ENCODE data around the gene JAK1.
A peak's percentile ranks its signal among the peaks of the same experiment; 100 is the strongest.

The JAK1 gene

DNA sequence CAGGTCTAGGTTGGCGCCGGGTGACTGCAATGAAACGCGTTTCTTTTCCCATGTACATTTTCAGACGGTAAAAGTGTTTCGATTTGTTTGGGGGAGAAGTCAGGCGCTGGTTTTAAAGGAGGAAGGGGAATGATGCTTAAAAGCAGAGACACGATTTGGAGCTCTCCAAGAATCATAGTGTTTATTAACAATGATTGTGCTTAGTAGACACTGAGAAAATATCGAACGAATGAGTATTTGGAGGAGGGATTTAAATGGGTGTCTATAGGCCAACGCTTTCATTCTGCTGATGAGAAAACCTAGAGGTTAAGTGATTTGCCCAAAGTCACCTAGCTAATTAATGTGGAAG lies 36.9 kb upstream of the JAK1 start:
- TF ChIP-seq EZH2phosphoT487 (IDR thresholded peaks at IDR 0.05; ENCODE audit: borderline replicate concordance) (no peak), CTCF (conservative IDR thresholded peaks at IDR 0.05; ENCODE audit: low read length) (no peak)
- H3K36me3 ChIP-seq (ENCODE audit: insufficient read depth, low read length) = no peaks in the 10 kb centered on the region
- no peak overlapping the region for H3K9ac ChIP-seq (ENCODE audit: low read depth, low read length, poor library complexity, severe bottlenecking)
- no peaks in the 10 kb centered on the region for H3F3A ChIP-seq (ENCODE audit: low read depth)
- H3K27me3 ChIP-seq (ENCODE audit: insufficient read depth, low read length, poor library complexity, severe bottlenecking) = no peaks in the 10 kb centered on the region
- peak overlapping the region; percentile 34 for H3K4me2 ChIP-seq (ENCODE audit: low read depth, low read length, poor library complexity, severe bottlenecking)
- H3K4me1 ChIP-seq (ENCODE audit: insufficient read depth, low read length, poor library complexity, severe bottlenecking) = peaks cover 5% of the 10 kb centered on the region
- no peaks in the 10 kb centered on the region for H3K79me2 ChIP-seq (ENCODE audit: insufficient read depth, low read length)
- H4K20me1 ChIP-seq (ENCODE audit: insufficient read depth, low read length, poor library complexity, severe bottlenecking) = no peaks in the 10 kb centered on the region
- H3K9me2 ChIP-seq (replicated peaks; ENCODE audit: low read depth, low read length) = no peaks in the 10 kb centered on the region
- H3K9me3 ChIP-seq (ENCODE audit: insufficient read depth, low read depth, low read length) = peaks cover 2% of the 10 kb centered on the region; the same call in 1 of the 2 replicates
- no peak overlapping the region for H2AFZ ChIP-seq (ENCODE audit: low read length)
- no peak overlapping the region for H3K4me3 ChIP-seq (ENCODE audit: low read length, poor library complexity, severe bottlenecking)

DNA sequence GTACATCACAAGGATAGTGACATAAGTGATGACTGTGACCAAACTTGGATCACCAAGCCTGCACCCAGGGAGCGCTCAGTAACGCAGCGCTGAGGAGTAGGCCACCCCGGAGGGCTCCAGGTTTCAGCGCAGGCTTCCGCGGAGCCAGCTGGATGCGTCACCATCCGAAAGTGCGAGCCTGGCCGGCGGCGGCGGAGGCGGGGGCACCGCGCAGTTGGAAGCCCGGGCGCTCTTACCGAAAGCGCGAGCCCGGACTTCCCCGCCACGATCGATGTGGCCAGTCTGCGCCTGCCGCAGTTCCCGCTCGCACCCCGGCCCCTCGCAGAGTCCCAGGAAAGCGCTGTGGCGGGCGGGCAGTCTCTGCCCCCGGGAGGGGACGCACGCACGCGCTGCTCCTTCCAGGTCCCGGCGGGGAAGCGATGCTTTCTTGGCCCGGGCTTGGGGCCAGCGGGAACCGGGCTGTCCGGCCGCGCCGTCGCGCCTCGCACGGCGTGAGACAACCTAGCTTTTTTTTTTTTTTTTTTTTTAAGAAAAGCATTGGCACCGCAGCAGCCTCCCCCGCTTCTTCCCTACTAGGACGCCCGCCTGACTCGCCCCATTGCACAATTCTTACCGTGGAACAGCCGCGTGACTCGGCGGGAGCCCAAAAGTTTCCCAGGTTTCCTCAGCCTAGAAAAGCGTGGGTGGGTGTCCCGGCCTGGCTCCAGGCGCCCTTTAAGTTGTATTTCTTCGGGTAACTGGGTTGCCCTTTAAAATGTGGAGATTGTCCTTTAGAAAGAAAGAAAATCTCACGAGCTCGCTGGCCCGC lies 36.4 kb upstream of the JAK1 start:
- Histone ChIP-seq H3K79me2 (ENCODE audit: insufficient read depth, low read length) (no peaks in the 10 kb centered on the region), H3F3A (ENCODE audit: low read depth) (no peaks in the 10 kb centered on the region), H3K9ac (ENCODE audit: low read depth, low read length, poor library complexity, severe bottlenecking) (no peak overlapping the region), H2AFZ (ENCODE audit: low read length) (no peak overlapping the region), H3K4me3 (ENCODE audit: low read length, poor library complexity, severe bottlenecking) (peak overlapping the region; percentile 26), H3K9me3 (ENCODE audit: insufficient read depth, low read depth, low read length) (peaks cover 3% of the 10 kb centered on the region; the same call in 1 of the 2 replicates), H4K20me1 (ENCODE audit: insufficient read depth, low read length, poor library complexity, severe bottlenecking) (no peaks in the 10 kb centered on the region), H3K9me2 (replicated peaks; ENCODE audit: low read depth, low read length) (no peaks in the 10 kb centered on the region), H3K4me2 (ENCODE audit: low read depth, low read length, poor library complexity, severe bottlenecking) (peak overlapping the region; percentile 34), H3K4me1 (ENCODE audit: insufficient read depth, low read length, poor library complexity, severe bottlenecking) (peaks cover 4% of the 10 kb centered on the region), H3K36me3 (ENCODE audit: insufficient read depth, low read length) (no peaks in the 10 kb centered on the region), H3K27me3 (ENCODE audit: insufficient read depth, low read length, poor library complexity, severe bottlenecking) (no peaks in the 10 kb centered on the region)
- TF ChIP-seq EZH2phosphoT487 (IDR thresholded peaks at IDR 0.05; ENCODE audit: borderline replicate concordance) (no peak), CTCF (conservative IDR thresholded peaks at IDR 0.05; ENCODE audit: low read length) (no peak)

DNA sequence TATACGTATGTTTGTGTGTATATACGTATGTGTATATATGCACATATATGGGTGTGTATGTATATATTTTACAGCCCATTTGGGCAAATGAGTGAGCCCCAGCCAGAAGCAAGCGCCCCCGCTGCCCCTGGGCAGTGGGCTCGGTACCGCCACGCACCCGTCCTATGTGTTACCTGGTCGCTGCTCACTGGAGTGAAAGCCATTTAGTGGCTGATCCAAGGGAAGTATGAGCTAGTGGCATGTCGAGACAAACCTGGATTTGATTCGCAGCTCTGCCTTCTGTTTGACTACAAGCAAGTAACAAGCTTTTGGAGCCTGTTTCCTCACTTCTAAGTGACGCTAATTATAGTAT lies 35.8 kb upstream of the JAK1 start:
- no peaks in the 10 kb centered on the region for H3K9me2 ChIP-seq (replicated peaks; ENCODE audit: low read depth, low read length)
- H3K4me2 ChIP-seq (ENCODE audit: low read depth, low read length, poor library complexity, severe bottlenecking) = peak overlapping the region; percentile 34
- H3K36me3 ChIP-seq (ENCODE audit: insufficient read depth, low read length) = no peaks in the 10 kb centered on the region
- peak overlapping the region; percentile 26 for H3K4me3 ChIP-seq (ENCODE audit: low read length, poor library complexity, severe bottlenecking)
- no peaks in the 10 kb centered on the region for H4K20me1 ChIP-seq (ENCODE audit: insufficient read depth, low read length, poor library complexity, severe bottlenecking)
- TF ChIP-seq CTCF (conservative IDR thresholded peaks at IDR 0.05; ENCODE audit: low read length) (no peak), EZH2phosphoT487 (IDR thresholded peaks at IDR 0.05; ENCODE audit: borderline replicate concordance) (no peak)
- H3K4me1 ChIP-seq (ENCODE audit: insufficient read depth, low read length, poor library complexity, severe bottlenecking) = peaks cover 4% of the 10 kb centered on the region
- no peaks in the 10 kb centered on the region for H3K27me3 ChIP-seq (ENCODE audit: insufficient read depth, low read length, poor library complexity, severe bottlenecking)
- no peaks in the 10 kb centered on the region for H3F3A ChIP-seq (ENCODE audit: low read depth)
- no peak overlapping the region for H2AFZ ChIP-seq (ENCODE audit: low read length)
- no peak overlapping the region for H3K9ac ChIP-seq (ENCODE audit: low read depth, low read length, poor library complexity, severe bottlenecking)
- no peaks in the 10 kb centered on the region for H3K79me2 ChIP-seq (ENCODE audit: insufficient read depth, low read length)
- H3K9me3 ChIP-seq (ENCODE audit: insufficient read depth, low read depth, low read length) = peaks cover 3% of the 10 kb centered on the region; the same call in 1 of the 2 replicates

Measured in Loucy (cell line).